Caco-2 (cell line): ENCODE data around the gene MTX1. TPM values are rescaled to one million over a fixed set of nuclear protein-coding genes. Genes with fewer than 3 reads are reported as not detected.

Experiments
- BruUV-seq: library from RNA; stranded (reverse); fragments of 400-500 nt; replicated peaks from 2 replicates; lab custom pipeline; 2021; lab: Mats Ljungman, UMichigan
- CTCF ChIA-PET: fragments of 300-600 bp; sonication (Branson Sonifier 250); formaldehyde crosslinking; loops from one replicate; lab custom pipeline; 2022; ENCODE audit warnings: antibody characterized with exemption; lab: Charles Lee
- POLR2A ChIA-PET: fragments of 300-600 bp; sonication (Branson Sonifier 250); formaldehyde crosslinking; loops from one replicate; lab custom pipeline; 2022; ENCODE audit warnings: antibody characterized with exemption; lab: Charles Lee
- DNase-seq, 2 experiments: peaks; one replicate each; pipeline versions ENCODE4 v3.0.0 to v3.0.0-alpha.2; 2020 to 2022
- H3K27me3 ChIP-seq: replicated peaks from 2 replicates; pipeline ENCODE4 v1.6.0; 2011; ENCODE audit warnings: low read length; ENCODE audit not compliant: control insufficient read depth, insufficient read depth
- H3K36me3 ChIP-seq: 2 replicates; pipeline ENCODE4 v1.5.1; 2011; ENCODE audit warnings: low read length; ENCODE audit not compliant: control insufficient read depth, insufficient read depth
- H3K4me1 ChIP-seq: fragments of 250-450 bp; sonication (Bioruptor Pico); 2 replicates; pipeline ENCODE4 v1.5.1; 2020; ENCODE audit warnings: mild to moderate bottlenecking
- H3K4me3 ChIP-seq: 2 replicates; pipeline ENCODE4 v1.5.1; 2011; ENCODE audit warnings: low read depth, mild to moderate bottlenecking, control low read depth, low read length
- H3K9me3 ChIP-seq: fragments of 250-450 bp; sonication (Bioruptor Pico); 2 replicates; pipeline ENCODE4 v1.5.1; 2020; ENCODE audit warnings: mild to moderate bottlenecking, moderate library complexity
- H3K27ac Mint-ChIP-seq: one replicate; pipeline ENCODE4 v1.8.0; 2022; ENCODE audit warnings: mixed read lengths; ENCODE audit not compliant: unreplicated experiment
- H3K27me3 Mint-ChIP-seq: one replicate; pipeline ENCODE4 v1.8.0; 2022; ENCODE audit warnings: mixed read lengths; ENCODE audit not compliant: insufficient read depth, unreplicated experiment
- H3K36me3 Mint-ChIP-seq: one replicate; pipeline ENCODE4 v1.8.0; 2022; ENCODE audit warnings: mild to moderate bottlenecking, mixed read lengths; ENCODE audit not compliant: insufficient read depth, unreplicated experiment
- H3K4me1 Mint-ChIP-seq: one replicate; pipeline ENCODE4 v1.8.0; 2022; ENCODE audit warnings: low read depth, mixed read lengths; ENCODE audit not compliant: unreplicated experiment
- H3K4me3 Mint-ChIP-seq: one replicate; pipeline ENCODE4 v1.8.0; 2022; ENCODE audit warnings: mild to moderate bottlenecking, moderate library complexity, mixed read lengths; ENCODE audit not compliant: unreplicated experiment
- H3K9me3 Mint-ChIP-seq: one replicate; pipeline ENCODE4 v1.8.0; 2022; ENCODE audit warnings: mixed read lengths; ENCODE audit not compliant: unreplicated experiment
- CTCF ChIP-seq, 2 experiments: fragments of 200-600 bp in 1 of 2; IDR thresholded peaks; 1 replicate in 1 of 2; 2 replicates in 1 of 2; pipeline versions ENCODE4 v1.5.1 to v1.8.0; 2011 to 2022; ENCODE audit warnings: antibody characterized with exemption in 1 of 2, control low read depth in 1 of 2, inconsistent platforms in 1 of 2, low read depth in 1 of 2, low read length in 1 of 2, mild to moderate bottlenecking in 1 of 2, moderate library complexity in 1 of 2; ENCODE audit not compliant: insufficient read depth in 1 of 2, severe bottlenecking in 1 of 2, unreplicated experiment in 1 of 2
- intact Hi-C: fragments of 100-400 bp; cut with micrococcal nuclease; formaldehyde crosslinking; loops from one replicate; pipeline ENCODE4 v1.10.0; 2022; ENCODE audit not compliant: unreplicated experiment
- total RNA-seq: library from RNA; stranded (reverse); gene quantifications from 2 replicates; pipeline ENCODE4 v1.2.3, GENCODE V29; 2022

MTX1 gene
- total RNA-seq, 1 experiment from 2014 or later, result 65.3 TPM

GRCh38 chr1:155178441-155179111 lies 29.9 kb upstream of the MTX1 start:
- Mint-ChIP-seq H3K4me3 (no peak overlapping the region), H3K4me1 (peaks cover 14% of the 10 kb centered on the region), H3K27me3 (no peaks in the 10 kb centered on the region), H3K36me3 (no peaks in the 10 kb centered on the region), H3K9me3 (no peaks in the 10 kb centered on the region), H3K27ac (no peak overlapping the region)
- DNase-seq, result no peak
- Histone ChIP-seq H3K9me3 (no peaks in the 10 kb centered on the region), H3K4me1 (0 out of 2 replicates have a peak, but pooled peaks cover 9% of the 10 kb centered on the region), H3K4me3 (no peak overlapping the region), H3K27me3 (no peaks in the 10 kb centered on the region), H3K36me3 (no peaks in the 10 kb centered on the region)
- ChIA-PET POLR2A (no interaction called here), CTCF (interaction anchor here (0.6 to 2.7 kb wide), 2 partner anchors 15 to 16 kb away, joined by 3 to 24 read pairs; no protein-coding TSS in a partner anchor)
- TF ChIP-seq CTCF (IDR thresholded peaks at IDR 0.05; ENCODE audit: insufficient read depth in 1 of 2, low read depth in 1 of 2, low read length in 1 of 2, severe bottlenecking in 1 of 2, unreplicated experiment in 1 of 2), result no peak
- BruUV-seq, result no TSS peak
- intact Hi-C loops, result no loop called here

DNA sequence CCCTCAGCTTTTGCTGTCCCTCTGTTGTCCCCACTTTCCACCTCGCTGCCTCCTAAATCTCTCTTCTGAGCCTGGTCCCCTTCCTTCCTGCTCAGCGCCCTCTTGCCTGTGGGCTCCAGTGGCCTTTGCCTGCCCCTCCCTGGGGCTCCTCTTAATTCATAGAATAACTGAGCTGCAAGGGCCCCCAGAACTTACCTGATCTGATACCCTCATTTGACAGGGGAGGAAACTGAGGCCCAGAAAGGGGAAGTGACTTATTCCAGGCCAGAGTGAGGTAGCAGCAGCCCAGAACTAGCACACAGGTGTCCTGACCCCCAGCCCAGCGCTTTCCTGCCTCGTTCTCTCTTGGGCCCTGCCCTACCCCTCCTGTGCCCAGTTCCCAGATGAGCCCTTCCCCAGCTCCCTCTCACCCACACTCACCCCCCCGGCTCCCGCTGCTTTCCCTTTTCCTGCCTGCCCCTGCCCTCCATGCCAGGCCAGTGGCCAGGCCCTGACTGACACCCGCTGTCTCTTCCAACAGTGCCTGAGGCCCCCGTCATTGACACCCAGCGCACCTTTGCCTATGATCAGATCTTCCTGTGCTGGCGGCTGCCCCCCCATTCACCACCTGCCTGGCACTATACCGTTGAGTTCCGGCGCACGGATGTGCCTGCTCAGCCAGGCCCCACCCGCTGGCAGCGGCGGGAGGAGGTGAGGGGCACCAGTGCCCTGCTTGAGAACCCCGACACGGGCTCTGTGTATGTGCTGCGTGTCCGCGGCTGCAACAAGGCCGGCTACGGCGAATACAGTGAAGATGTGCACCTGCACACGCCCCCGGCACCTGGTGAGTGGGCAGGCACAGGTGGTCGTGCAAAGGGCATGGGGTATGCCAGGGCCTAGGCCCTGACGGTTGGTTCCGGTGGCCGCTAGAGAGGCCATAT lies 29.1 kb upstream of the MTX1 start:
- ChIA-PET CTCF (interaction anchor here (0.6 to 2.7 kb wide), 2 partner anchors 14 to 15 kb away, joined by 3 to 24 read pairs; no protein-coding TSS in a partner anchor), POLR2A (no interaction called here)
- Histone ChIP-seq H3K36me3 (no peaks in the 10 kb centered on the region), H3K27me3 (no peaks in the 10 kb centered on the region), H3K4me3 (no peak overlapping the region), H3K9me3 (no peaks in the 10 kb centered on the region), H3K4me1 (0 out of 2 replicates have a peak, but pooled peaks cover 9% of the 10 kb centered on the region)
- no peaks in the 10 kb centered on the region for H3K27me3 Mint-ChIP-seq
- H3K9me3 Mint-ChIP-seq, result no peaks in the 10 kb centered on the region
- DNase-seq, result peak in 1 of 2 experiments; percentile 15
- intact Hi-C loops, result no loop called here
- no peak for TF ChIP-seq CTCF (IDR thresholded peaks at IDR 0.05; ENCODE audit: insufficient read depth in 1 of 2, low read depth in 1 of 2, low read length in 1 of 2, severe bottlenecking in 1 of 2, unreplicated experiment in 1 of 2)
- peaks cover 8% of the 10 kb centered on the region for H3K4me1 Mint-ChIP-seq
- no peak overlapping the region for H3K4me3 Mint-ChIP-seq
- no TSS peak for BruUV-seq
- H3K27ac Mint-ChIP-seq, result no peak overlapping the region
- no peaks in the 10 kb centered on the region for H3K36me3 Mint-ChIP-seq

DNA sequence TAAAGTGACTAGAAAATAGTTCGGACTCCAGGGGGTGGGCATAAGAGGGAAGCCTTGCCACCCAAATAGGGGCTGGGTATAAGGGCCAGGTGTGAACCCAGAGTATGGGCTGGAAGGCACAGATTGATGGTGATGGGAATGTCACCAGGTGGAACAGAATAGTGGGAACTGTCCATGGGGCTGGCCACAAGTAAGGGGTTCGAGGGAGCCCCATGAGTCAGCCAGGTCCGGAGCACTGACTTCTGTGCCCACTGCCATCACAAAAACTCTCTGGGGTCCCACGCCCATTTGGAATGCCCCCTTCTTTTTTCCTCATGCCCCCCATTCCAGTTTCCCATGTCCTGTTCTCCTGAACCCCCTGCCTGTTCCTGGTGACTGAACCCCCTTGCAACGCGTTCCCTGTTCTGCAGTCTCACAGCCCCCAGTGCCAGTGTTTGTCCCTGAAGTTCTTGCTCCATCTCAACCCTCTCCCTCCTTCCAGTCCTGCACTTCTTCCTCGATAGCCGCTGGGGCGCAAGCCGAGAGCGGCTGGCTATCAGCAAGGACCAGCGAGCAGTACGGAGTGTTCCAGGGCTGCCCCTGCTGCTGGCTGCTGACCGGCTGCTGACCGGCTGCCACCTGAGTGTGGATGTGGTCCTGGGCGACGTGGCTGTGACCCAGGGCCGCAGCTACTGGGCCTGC lies 27.0 kb upstream of the MTX1 start:
- no peaks in the 10 kb centered on the region for H3K36me3 Mint-ChIP-seq
- no peak overlapping the region for H3K27ac Mint-ChIP-seq
- ChIA-PET CTCF (interaction anchor here (0.6 kb wide), 1 partner anchor 238 kb away, joined by 12 read pairs; no protein-coding TSS in a partner anchor), POLR2A (no interaction called here)
- Histone ChIP-seq H3K36me3 (no peaks in the 10 kb centered on the region), H3K27me3 (no peaks in the 10 kb centered on the region), H3K9me3 (no peaks in the 10 kb centered on the region), H3K4me3 (no peak overlapping the region), H3K4me1 (peaks cover 21% of the 10 kb centered on the region)
- no TSS peak for BruUV-seq
- no peak for TF ChIP-seq CTCF (IDR thresholded peaks at IDR 0.05; ENCODE audit: insufficient read depth in 1 of 2, low read depth in 1 of 2, low read length in 1 of 2, severe bottlenecking in 1 of 2, unreplicated experiment in 1 of 2)
- H3K4me3 Mint-ChIP-seq, result no peak overlapping the region
- intact Hi-C loops, result no loop called here
- no peaks in the 10 kb centered on the region for H3K27me3 Mint-ChIP-seq
- peaks cover 18% of the 10 kb centered on the region for H3K4me1 Mint-ChIP-seq
- H3K9me3 Mint-ChIP-seq, result no peaks in the 10 kb centered on the region
- DNase-seq, result no peak
